ENCODE results near the gene SLC24A3.

The SLC24A3 gene

GRCh38 chr20:19212469-19212815 is at the start of gene SLC24A3:
SLC24A3 (plus strand) TSS chr20:19212642.
- no peak for DNase-seq

- no peak for DNase-seq
These were observed 42.3 kb upstream of the SLC24A3 start for GRCh38 chr20:19170148-19170547.

- DNase-seq = no peak
These were observed 39.8 kb upstream of the SLC24A3 start for GRCh38 chr20:19172637-19173036.

DNA sequence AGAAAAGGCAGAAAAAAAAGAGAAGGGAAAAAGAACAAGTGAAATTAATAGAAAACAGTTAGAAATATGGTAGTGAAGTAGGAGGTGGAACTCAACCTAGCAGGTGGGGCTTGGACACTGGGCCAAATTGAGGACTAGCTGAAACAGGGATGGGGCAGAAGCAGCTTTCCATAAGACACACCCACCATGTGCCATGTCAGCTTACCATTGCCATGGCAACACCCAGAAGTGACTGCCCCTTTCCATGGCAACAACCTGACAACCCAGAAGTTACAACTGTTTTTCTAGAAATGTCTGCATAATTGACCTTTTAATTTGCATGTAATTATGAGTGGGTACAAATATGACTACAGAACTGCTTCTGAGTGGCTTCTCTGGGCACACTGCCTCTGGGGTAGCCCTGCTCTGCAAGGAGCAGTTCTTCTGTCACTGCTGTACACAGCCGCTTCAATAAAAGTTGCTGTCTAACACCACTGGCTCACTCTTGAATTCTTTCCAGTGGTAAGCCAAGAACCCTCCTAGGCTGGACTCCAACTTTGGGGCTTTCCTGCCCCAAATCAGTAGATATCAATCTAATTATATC is 35.9 kb upstream of the SLC24A3 start:
- no peak for DNase-seq

DNA sequence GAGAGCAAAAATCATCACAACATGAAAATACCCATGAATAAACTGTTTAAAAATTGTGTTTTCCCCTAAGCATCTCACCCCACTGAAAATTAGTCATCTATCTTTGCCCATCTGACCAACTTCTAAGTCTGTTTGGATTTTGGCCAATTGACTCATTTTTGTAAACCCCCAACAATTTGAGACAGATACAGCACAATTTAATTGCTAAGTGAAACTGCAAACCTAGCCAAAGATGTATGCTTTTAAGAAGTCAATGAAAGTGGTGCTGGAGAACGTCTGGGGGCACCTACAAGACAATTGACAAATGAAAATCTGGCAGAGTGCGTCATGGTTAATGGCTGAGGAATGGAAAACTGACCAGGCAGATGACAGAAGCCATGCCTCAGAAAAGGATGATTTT is 30.9 kb upstream of the SLC24A3 start:
- no peak for DNase-seq

GRCh38 chr20:19185083-19185482 is 27.4 kb upstream of the SLC24A3 start:
- DNase-seq = no peak

GRCh38 chr20:19193349-19193748 is 19.1 kb upstream of the SLC24A3 start:
- no peak for DNase-seq

DNA sequence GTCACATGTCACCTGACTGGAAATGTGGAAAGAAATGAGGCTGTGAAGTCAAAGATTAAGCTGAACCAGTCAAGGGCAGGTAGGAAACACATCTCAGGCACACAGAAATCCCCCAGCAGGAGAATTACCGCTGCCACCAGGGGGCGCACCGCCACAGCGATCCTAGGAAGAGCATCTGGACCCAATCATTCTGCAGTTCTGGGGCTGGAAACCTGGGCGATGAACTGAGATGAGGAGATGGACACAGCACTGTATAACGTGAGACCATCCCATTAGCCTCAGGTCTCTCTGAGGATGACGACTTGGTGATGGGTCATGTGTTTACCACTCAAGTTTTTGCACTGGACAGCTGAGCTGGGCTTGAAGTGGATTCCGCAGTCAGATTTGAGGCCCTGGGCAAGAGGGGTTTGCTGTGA is 6.5 kb upstream of the SLC24A3 start:
- no peak for DNase-seq

DNA sequence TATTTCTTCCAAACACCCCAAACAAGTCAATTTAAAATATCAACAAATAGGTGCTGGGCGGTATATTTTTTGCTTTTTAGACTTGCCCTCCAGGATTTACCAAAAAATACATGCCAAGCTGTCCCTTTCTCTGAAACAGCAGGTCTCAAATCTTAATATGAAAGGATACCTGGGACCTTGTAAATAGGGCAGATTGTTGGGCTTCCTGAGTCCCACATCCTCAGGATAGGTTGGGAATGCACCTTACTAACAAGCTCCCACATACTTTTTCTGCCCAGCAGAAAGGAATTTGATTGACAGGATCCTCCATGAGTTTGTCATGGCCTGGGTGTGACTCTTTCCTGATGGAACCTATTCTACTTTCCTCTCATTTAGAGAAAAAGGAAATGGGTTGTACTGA is 4.9 kb upstream of the SLC24A3 start:
- no peak for DNase-seq

DNA sequence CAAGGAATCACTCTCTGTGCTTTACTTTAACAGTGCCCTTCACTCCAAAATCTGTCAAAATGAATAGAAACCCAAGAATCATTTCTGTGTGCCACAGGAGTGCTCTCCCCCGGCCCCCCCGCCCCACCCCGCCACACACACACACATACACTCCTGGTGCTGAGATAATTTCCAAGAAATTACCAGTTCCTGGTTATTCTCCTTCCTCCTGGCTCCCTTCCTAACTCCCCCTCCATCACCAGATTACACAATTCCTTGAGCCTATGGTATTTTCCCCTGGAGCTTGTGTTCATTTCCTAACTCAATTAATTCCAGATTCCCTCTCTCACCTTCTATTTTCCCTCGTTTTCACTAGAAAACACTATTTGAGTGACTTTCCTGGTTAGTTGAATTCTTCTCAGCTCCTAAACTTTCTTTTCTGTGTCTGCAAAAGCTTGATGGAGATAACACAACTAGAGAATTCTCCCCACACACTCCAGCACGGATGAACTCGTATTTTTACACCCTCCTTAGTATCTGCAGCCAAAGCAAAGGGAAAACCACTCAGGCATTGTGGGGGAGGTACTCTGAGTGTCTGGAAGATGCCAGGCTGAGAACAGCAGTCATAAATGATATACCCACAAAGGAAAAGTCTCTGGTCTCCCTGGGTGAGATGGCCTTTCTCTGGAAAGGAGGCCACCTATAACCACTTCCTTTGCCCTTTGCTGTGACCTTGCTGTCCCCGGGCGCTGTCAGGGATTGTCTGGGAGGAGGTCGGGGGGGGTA is 1.9 kb upstream of the SLC24A3 start:
- DNase-seq = no peak

- no peak for DNase-seq
These were observed 1.2 kb upstream of the SLC24A3 start for GRCh38 chr20:19211252-19211651.

- no peak for DNase-seq
These were observed 577 bp upstream of the SLC24A3 start for GRCh38 chr20:19211661-19212468.

- no peak for DNase-seq
These were observed 520 bp downstream of the SLC24A3 start for GRCh38 chr20:19212821-19213502.

- no peak for DNase-seq
These were observed 1.6 kb downstream of the SLC24A3 start for GRCh38 chr20:19213946-19214490.

DNA sequence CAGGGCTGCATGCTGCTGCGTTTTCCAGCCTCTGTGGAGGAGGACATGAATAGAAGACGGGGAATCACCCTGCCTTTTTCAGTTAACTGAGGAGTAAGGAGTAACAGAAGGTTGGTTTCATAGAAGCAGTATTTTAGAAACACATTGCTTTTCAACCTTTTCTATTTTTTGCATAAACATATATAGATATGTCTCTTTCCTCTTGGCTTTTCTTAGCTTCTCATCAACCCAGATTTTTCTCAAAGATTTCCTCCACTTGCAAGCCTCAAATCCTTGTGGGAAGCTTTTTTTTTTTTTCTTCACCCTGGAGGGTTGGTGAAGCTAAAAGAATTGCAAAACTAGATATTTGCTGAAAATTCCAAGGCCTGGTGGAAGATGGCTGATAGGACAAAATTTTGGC is 6.0 kb downstream of the SLC24A3 start:
- DNase-seq = no peak

GRCh38 chr20:19222520-19223040 is 10.1 kb downstream of the SLC24A3 start:
- DNase-seq = no peak

DNA sequence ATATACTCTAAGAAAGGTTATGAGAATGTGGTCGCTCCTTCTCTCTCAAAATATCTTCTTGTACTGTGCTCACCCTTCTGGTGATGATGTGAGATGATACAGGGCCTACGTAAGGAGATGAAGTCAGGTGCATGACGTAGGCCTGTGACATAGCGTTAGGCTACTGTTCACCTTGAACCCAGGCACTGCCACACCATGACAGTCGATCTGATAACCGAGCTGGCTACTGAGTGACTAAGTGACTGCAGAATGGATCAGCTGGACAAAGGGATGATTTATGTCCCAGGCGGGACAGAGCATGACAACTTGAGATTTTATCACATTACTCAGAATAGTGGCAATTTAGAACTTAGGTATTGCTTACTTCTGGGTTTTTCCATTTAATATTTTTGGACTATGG is 11.2 kb downstream of the SLC24A3 start:
- DNase-seq = no peak

GRCh38 chr20:19231359-19232035 is 19.1 kb downstream of the SLC24A3 start:
- DNase-seq = no peak

DNA sequence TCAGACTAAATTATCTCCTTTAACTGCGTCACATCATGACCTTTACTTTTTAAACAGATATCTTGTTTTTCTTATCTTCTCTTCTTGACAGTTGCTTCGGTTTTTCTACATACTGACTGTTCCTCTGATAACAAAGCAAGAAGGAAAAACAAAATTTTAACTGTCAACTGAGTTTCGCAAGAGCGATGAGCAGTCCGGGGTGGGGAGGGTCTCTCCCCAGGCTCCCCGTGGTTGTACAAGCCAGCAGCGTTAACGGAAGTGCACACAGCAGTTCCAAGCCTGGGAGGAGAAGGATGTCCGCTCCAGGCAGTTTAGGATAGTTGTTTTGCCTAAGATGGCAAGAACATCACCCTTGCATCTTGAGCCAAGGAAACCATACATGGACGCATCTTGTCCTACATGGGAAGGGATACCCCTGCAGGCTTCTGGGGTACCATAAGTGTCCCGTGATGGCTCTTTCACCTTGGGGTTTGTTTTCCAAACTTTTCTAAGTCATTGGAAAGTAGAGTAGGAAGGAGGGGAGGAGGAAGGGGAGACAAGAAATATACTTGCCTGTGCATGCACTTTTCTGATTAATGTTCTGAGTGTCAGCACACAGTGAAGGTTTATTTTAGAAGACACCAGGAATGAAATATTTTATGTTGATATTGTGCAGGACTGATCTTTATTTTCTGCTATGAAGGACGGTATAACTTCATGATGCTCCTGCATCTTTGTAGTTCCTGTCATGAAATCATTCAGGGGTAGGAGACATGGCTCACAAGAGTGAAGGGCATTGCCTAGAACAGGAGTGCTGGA is 20.8 kb downstream of the SLC24A3 start:
- DNase-seq = no peak

DNA sequence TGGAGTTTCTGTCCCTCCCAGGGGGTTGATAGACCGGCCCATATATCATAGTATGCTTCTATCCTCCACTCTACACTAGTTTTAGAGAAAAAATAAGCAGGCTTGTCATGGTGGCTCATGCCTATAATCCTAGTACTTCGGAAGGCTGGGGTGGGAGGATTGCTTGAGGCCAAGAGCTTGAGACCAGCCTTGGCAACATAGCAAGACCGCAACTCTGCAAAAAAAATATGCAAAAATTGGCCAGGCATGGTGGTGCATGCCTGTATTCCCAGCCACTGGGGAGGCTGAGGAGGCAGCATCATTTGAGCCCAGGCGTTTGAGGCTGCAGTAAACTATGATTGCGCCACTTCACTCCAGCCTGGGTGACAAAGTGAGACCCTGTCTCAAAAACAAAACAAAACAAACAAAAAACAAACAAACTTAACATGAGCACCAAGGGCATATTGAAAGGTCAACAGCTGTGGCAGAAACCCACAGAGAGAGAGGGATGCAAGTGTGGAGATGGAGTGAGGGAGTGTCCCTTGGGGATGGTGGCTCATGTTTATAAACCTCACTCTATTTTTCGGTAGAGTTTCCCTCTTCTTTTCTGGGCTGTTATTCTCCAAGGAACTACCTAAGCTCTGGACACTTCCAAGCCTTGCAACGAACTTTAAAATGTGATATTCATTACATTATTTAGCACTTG is 24.1 kb downstream of the SLC24A3 start:
- DNase-seq = no peak

- DNase-seq = no peak
These were observed 29.0 kb downstream of the SLC24A3 start for GRCh38 chr20:19241440-19241839.
